NB4 (cell line): ENCODE data around the gene CDH12.

ENCODE experiments used
- CTCF ChIP-seq: IDR thresholded peaks from one replicate; pipeline ENCODE4 v1.5.1; 2012; ENCODE audit warnings: low read depth, low read length
- MAX ChIP-seq: IDR thresholded peaks from 2 replicates; pipeline ENCODE4 v1.6.1; 2011; ENCODE audit warnings: low read depth, low read length
- MYC ChIP-seq: IDR thresholded peaks from 2 replicates; pipeline ENCODE4 v1.6.1; 2011; ENCODE audit warnings: low read depth, low read length
- POLR2A ChIP-seq: IDR thresholded peaks from 2 replicates; pipeline ENCODE4 v1.6.1; 2011; ENCODE audit warnings: mild to moderate bottlenecking; ENCODE audit not compliant: insufficient read length; ENCODE audit errors: extremely low read depth

GRCh38 chr5:22590677-22591268 is 262.4 kb downstream of the CDH12 start:
- no peak for TF ChIP-seq CTCF
- TF ChIP-seq POLR2A = no peak
- TF ChIP-seq MYC = no peak
- no peak for TF ChIP-seq MAX
